ENCODE measurements around the gene ESRRA. TPM values are rescaled to one million over a fixed set of nuclear protein-coding genes. Genes with fewer than 3 reads are reported as not detected.

Gene ESRRA
- total RNA-seq, 1 experiment from 2014 or later: 61.0 TPM

GRCh38 chr11:64349404-64349803, 44.1 kb downstream of the ESRRA start:
- Histone ChIP-seq H3K4me3 (no peak overlapping the region), H3F3A (ENCODE audit: insufficient read depth, low read depth) (peaks cover 20% of the 10 kb centered on the region; the same call in 1 of the 2 replicates), H3K27ac (no peak overlapping the region), H3K9me3 (ENCODE audit: insufficient read depth, low read depth) (no peaks in the 10 kb centered on the region), H3K36me3 (ENCODE audit: low read depth) (no peaks in the 10 kb centered on the region), H3K4me2 (no peak overlapping the region), H3K9me2 (ENCODE audit: insufficient read depth) (no peaks in the 10 kb centered on the region), H3K79me2 (ENCODE audit: low read depth) (no peaks in the 10 kb centered on the region), H3K27me3 (ENCODE audit: insufficient read depth, low read depth) (no peaks in the 10 kb centered on the region), H4K20me1 (ENCODE audit: insufficient read depth) (no peaks in the 10 kb centered on the region), H3K4me1 (replicated peaks; ENCODE audit: insufficient read depth) (peaks cover 19% of the 10 kb centered on the region), H2AFZ (no peak overlapping the region)
- POLR2A ChIA-PET (ENCODE audit: unreplicated experiment): interaction anchor here (0.6 kb wide), 1 partner anchor 158 kb away, joined by 3 read pairs; no protein-coding TSS in a partner anchor
- CTCF ChIA-PET: interaction anchor here (0.6 to 1.1 kb wide), 3 partner anchors 9 to 100 kb away, joined by 3 to 5 read pairs (median 3); no protein-coding TSS in a partner anchor
- TF ChIP-seq CTCF (conservative IDR thresholded peaks at IDR 0.05) (no peak), EZH2 (IDR thresholded peaks at IDR 0.05; ENCODE audit: low read depth) (no peak)
- intact Hi-C loops (cut with micrococcal nuclease; ENCODE audit: unreplicated experiment): no loop called here
- DNase-seq: no peak
- no TSS peak for BruUV-seq (replicated peaks)

- BruUV-seq (replicated peaks): no TSS peak
- Histone ChIP-seq H3K4me1 (replicated peaks; ENCODE audit: insufficient read depth) (peaks cover 30% of the 10 kb centered on the region), H3K4me3 (no peak overlapping the region), H3K36me3 (ENCODE audit: low read depth) (no peaks in the 10 kb centered on the region), H3K79me2 (ENCODE audit: low read depth) (no peaks in the 10 kb centered on the region), H2AFZ (no peak overlapping the region), H3K9me2 (ENCODE audit: insufficient read depth) (no peaks in the 10 kb centered on the region), H3K27ac (no peak overlapping the region), H4K20me1 (ENCODE audit: insufficient read depth) (no peaks in the 10 kb centered on the region), H3K4me2 (no peak overlapping the region), H3K27me3 (ENCODE audit: insufficient read depth, low read depth) (no peaks in the 10 kb centered on the region), H3F3A (ENCODE audit: insufficient read depth, low read depth) (peaks cover 29% of the 10 kb centered on the region; the same call in 1 of the 2 replicates), H3K9me3 (ENCODE audit: insufficient read depth, low read depth) (no peaks in the 10 kb centered on the region)
- CTCF ChIA-PET: interaction anchor here (1.7 kb wide), 1 partner anchor 79 kb away, joined by 3 read pairs; no protein-coding TSS in a partner anchor
- intact Hi-C loops (cut with micrococcal nuclease; ENCODE audit: unreplicated experiment): no loop called here
- no peak for DNase-seq
- POLR2A ChIA-PET (ENCODE audit: unreplicated experiment): interaction anchor here (0.8 kb wide), 1 partner anchor 110 kb away, joined by 3 read pairs; no protein-coding TSS in a partner anchor
- no peak for TF ChIP-seq CTCF (conservative IDR thresholded peaks at IDR 0.05)
- no peak for TF ChIP-seq EZH2 (IDR thresholded peaks at IDR 0.05; ENCODE audit: low read depth)
Observed at GRCh38 chr11:64351136-64351631, 45.9 kb downstream of the ESRRA start.

GRCh38 chr11:64352099-64352994, 47.0 kb downstream of the ESRRA start:
- Histone ChIP-seq H3K36me3 (ENCODE audit: low read depth) (no peaks in the 10 kb centered on the region), H4K20me1 (ENCODE audit: insufficient read depth) (no peaks in the 10 kb centered on the region), H3K4me2 (no peak overlapping the region), H3K27ac (no peak overlapping the region), H3K4me1 (replicated peaks; ENCODE audit: insufficient read depth) (peaks cover 33% of the 10 kb centered on the region), H2AFZ (no peak overlapping the region), H3F3A (ENCODE audit: insufficient read depth, low read depth) (peaks cover 26% of the 10 kb centered on the region; the same call in 1 of the 2 replicates), H3K9me3 (ENCODE audit: insufficient read depth, low read depth) (no peaks in the 10 kb centered on the region), H3K9me2 (ENCODE audit: insufficient read depth) (no peaks in the 10 kb centered on the region), H3K4me3 (no peak overlapping the region), H3K27me3 (ENCODE audit: insufficient read depth, low read depth) (no peaks in the 10 kb centered on the region), H3K79me2 (ENCODE audit: low read depth) (no peaks in the 10 kb centered on the region)
- TF ChIP-seq EZH2 (IDR thresholded peaks at IDR 0.05; ENCODE audit: low read depth): no peak
- TF ChIP-seq CTCF (conservative IDR thresholded peaks at IDR 0.05): no peak
- intact Hi-C loops (cut with micrococcal nuclease; ENCODE audit: unreplicated experiment): no loop called here
- ChIA-PET POLR2A (ENCODE audit: unreplicated experiment) (interaction anchor here (0.5 kb wide), 1 partner anchor 1070 kb away, joined by 3 read pairs; the partner anchor contains the start of gene NEAT1), CTCF (interaction anchor here (0.6 to 4.3 kb wide), 2 partner anchors 35 to 351 kb away, joined by 16 to 87 read pairs; partner anchors contain the start of genes PRDX5 and TRMT112)
- DNase-seq: no peak
- BruUV-seq (replicated peaks): no TSS peak
